ENCODE measurements around the gene UNC93B1.

Gene UNC93B1

GRCh38 chr11:68040101-68040956, 36.4 kb upstream of the UNC93B1 start:
- DNase-seq: no peak

GRCh38 chr11:68039526-68040086, 35.7 kb upstream of the UNC93B1 start:
- no peak for DNase-seq

GRCh38 chr11:68038718-68039525, 35.0 kb upstream of the UNC93B1 start, which contains the start of gene TCIRG1:
Gene TCIRG1, plus strand, starts transcription at chr11:68039025. Its CDS starts 2,247 bp downstream, at chr11:68041272.
- no peak for DNase-seq

GRCh38 chr11:68038226-68038717, 34.4 kb upstream of the UNC93B1 start:
- no peak for DNase-seq

GRCh38 chr11:68037411-68038225, 33.7 kb upstream of the UNC93B1 start:
- no peak for DNase-seq

- DNase-seq: no peak
Measured at GRCh38 chr11:68036717-68037239, 32.9 kb upstream of the UNC93B1 start.

- DNase-seq: no peak
Measured at GRCh38 chr11:68036141-68036716, 32.3 kb upstream of the UNC93B1 start.

GRCh38 chr11:68035266-68035876, 31.5 kb upstream of the UNC93B1 start:
- no peak for DNase-seq

GRCh38 chr11:68033708-68034045, 29.8 kb upstream of the UNC93B1 start:
- no peak for DNase-seq

- DNase-seq: no peak
Measured at GRCh38 chr11:68032997-68033707, 29.3 kb upstream of the UNC93B1 start.

GRCh38 chr11:68032003-68032402, 28.1 kb upstream of the UNC93B1 start:
- DNase-seq: no peak

GRCh38 chr11:68031144-68031464, 27.2 kb upstream of the UNC93B1 start:
- DNase-seq: no peak

- DNase-seq: peak; percentile 99
Measured at GRCh38 chr11:68030318-68031143, 26.6 kb upstream of the UNC93B1 start, which contains the start of gene NDUFS8. Gene NDUFS8, plus strand, starts transcription at chr11:68030681. Its CDS starts 1,471 bp downstream, at chr11:68032152.

GRCh38 chr11:68028802-68029545, 25.1 kb upstream of the UNC93B1 start:
- no peak for DNase-seq

GRCh38 chr11:68027667-68028066, 23.8 kb upstream of the UNC93B1 start:
- no peak for DNase-seq

- DNase-seq: no peak
Measured at GRCh38 chr11:68026391-68027105, 22.7 kb upstream of the UNC93B1 start.

- DNase-seq: no peak
Measured at GRCh38 chr11:68025047-68025446, 21.1 kb upstream of the UNC93B1 start.

GRCh38 chr11:68024508-68024907, 20.6 kb upstream of the UNC93B1 start:
- no peak for DNase-seq

Measured in NCI-H748 treated with DMSO at 0.1 percent for 48 hours (cell line).